ENCODE data around the gene ATN1.
"Not testable (repeated sequence)": the region's sequence is repeated elsewhere in the genome, so short reads cannot be mapped to it uniquely, and the experiment has no call there.

The ATN1 gene, protein sequence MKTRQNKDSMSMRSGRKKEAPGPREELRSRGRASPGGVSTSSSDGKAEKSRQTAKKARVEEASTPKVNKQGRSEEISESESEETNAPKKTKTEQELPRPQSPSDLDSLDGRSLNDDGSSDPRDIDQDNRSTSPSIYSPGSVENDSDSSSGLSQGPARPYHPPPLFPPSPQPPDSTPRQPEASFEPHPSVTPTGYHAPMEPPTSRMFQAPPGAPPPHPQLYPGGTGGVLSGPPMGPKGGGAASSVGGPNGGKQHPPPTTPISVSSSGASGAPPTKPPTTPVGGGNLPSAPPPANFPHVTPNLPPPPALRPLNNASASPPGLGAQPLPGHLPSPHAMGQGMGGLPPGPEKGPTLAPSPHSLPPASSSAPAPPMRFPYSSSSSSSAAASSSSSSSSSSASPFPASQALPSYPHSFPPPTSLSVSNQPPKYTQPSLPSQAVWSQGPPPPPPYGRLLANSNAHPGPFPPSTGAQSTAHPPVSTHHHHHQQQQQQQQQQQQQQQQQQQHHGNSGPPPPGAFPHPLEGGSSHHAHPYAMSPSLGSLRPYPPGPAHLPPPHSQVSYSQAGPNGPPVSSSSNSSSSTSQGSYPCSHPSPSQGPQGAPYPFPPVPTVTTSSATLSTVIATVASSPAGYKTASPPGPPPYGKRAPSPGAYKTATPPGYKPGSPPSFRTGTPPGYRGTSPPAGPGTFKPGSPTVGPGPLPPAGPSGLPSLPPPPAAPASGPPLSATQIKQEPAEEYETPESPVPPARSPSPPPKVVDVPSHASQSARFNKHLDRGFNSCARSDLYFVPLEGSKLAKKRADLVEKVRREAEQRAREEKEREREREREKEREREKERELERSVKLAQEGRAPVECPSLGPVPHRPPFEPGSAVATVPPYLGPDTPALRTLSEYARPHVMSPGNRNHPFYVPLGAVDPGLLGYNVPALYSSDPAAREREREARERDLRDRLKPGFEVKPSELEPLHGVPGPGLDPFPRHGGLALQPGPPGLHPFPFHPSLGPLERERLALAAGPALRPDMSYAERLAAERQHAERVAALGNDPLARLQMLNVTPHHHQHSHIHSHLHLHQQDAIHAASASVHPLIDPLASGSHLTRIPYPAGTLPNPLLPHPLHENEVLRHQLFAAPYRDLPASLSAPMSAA (N-terminal part only)

DNA sequence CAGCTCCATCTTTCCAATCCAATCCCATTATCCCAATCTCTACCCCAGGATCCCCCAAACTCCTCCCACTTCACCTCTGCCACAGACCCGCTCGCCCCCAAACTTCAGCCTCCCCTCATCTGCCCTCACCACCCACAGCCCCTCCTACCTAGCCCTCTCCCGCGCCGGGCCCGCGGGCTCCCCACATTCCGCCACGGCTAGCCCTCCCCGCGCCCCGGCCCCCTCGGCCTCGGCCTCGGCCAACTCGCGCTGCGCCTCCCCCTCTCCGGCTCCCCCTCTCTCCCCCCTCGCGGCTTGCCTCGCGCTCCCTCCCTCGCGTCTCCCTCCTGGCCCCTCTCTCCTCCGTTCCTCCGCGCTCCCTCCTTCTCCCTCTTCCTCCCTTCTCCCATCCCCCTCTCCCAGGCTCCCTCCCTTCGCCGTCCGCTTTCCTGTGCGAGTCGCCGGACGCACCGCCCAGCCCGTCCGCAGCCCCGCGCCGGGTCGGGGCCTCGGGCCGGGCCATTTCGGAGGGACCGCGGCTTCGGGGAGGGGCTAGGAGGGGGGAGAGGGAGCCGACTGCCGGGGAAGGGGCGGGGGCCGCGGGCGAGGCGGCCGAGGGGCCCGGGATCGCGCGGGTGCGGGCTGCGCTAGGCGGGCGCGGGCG lies at the start of gene ATN1:
TSS of gene ATN1 (plus strand) at position 581 of the 643 bp plus-strand sequence. CDS start 6,043 bp downstream, outside the sequence.
- DNase-seq (ENCODE audit: low read depth in 2 of 2), result no peak

DNA sequence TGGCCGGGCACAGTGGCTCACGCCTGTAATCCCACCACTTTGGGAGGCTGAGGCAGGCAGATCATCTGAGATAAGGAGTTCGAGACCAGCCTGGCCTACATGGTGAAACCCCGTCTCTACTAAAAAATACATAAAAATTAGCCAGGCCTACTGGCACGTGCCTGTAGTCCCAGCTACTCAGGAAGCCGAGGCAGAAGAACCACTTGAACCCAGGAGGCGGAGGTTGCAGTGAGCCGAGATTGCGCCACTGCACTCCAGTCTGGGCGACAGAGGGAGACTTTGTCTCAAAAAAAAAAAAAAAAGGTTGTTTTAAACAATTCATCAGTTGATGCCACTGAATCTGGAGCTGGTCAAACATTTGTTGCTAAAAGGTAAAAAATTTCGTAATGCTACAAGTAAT lies 47.9 kb upstream of the ATN1 start:
- not testable (repeated sequence) for DNase-seq (ENCODE audit: low read depth in 2 of 2)

DNA sequence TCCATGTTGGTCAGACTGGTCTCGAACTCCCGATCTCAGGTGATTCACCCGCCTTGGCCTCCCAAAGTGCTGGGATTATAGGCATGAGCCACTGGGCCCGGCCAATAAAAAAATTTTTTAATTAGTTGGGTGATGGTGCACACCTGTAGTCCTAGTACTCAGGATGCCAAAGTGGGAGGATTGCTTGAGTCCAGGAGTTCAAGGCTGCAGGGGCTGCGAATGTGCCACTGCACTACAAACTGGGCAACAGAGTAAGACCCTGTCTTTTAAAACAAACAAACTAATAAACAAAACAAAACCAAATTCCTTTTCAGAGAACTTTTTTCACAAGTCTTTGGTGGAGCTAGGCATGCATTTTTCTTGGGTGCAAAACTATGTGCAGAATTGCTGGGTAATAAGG lies 44.5 kb upstream of the ATN1 start:
- DNase-seq (ENCODE audit: low read depth in 2 of 2), result no peak

GRCh38 chr12:6883683-6884082 lies 44.1 kb upstream of the ATN1 start:
- DNase-seq (ENCODE audit: low read depth in 2 of 2), result no peak

- DNase-seq (ENCODE audit: low read depth in 2 of 2), result no peak
Measured at GRCh38 chr12:6884539-6884938, 43.2 kb upstream of the ATN1 start.

DNA sequence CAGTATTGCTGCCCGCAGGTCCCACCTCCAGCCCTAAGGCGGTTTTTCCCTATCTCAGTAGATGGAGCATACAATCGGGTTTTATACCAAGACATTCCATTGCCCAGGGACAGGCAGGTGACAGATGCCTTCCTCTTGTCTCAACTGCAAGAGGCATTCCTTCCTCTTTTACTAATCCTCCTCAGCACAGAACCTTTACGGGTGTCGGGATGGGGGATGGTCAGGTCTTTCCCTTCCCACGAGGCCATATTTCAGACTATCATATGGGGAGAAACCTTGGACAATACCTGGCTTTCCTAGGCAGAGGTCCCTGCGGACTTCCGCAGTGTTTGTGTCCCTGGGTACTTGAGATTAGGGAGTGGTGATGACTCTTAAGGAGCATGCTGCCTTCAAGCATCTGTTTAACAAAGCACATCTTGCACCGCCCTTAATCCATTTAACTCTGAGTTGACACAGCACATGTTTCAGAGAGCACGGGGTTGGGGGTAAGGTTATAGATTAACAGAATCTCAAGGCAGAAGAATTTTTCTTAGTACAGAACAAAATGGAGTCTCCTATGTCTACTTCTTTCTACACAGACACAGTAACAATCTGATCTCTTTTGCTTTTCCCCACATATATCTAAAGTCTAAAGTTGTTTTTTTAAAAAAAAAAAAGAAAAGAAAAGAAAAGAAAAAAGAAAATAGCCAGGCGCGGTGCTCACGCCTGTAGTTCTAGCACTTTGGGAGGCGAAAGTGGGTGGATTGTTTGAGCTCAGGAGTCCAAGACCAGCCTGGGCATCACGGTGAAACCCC lies 41.4 kb upstream of the ATN1 start:
- not testable (repeated sequence) for DNase-seq (ENCODE audit: low read depth in 2 of 2)

- no peak for DNase-seq (ENCODE audit: low read depth in 2 of 2)
Measured at GRCh38 chr12:6887460-6887859, 40.3 kb upstream of the ATN1 start.

- DNase-seq (ENCODE audit: low read depth in 2 of 2), result no peak
Measured at GRCh38 chr12:6888360-6888759, 39.4 kb upstream of the ATN1 start.

GRCh38 chr12:6888794-6889193 lies 39.0 kb upstream of the ATN1 start:
- not testable (repeated sequence) for DNase-seq (ENCODE audit: low read depth in 2 of 2)

GRCh38 chr12:6889775-6890573 lies 37.8 kb upstream of the ATN1 start:
- DNase-seq (ENCODE audit: low read depth in 2 of 2), result not testable (repeated sequence)

GRCh38 chr12:6890789-6891645 lies 36.7 kb upstream of the ATN1 start:
- peak; percentile 97 to 98 for DNase-seq (ENCODE audit: low read depth in 2 of 2)

DNA sequence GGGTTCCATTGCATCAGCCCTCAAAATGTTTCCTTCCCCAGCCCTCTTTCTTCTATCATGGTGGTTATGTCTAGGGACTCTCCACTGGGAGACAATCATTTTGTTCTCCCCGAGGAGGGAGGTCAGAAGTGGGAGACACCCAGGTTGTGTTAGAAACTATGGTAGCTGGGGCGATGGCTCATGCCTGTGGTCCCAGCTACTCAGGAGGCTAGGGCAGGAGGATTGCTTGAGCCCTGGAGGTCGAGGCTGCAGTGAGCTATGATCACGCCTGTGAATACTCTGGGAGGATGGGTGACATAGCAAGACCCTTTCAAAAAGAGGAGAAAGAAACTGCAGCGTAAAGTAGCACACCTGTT lies 36.1 kb upstream of the ATN1 start:
- no peak for DNase-seq (ENCODE audit: low read depth in 2 of 2)

GRCh38 chr12:6892683-6893082 lies 35.1 kb upstream of the ATN1 start:
- not testable (repeated sequence) for DNase-seq (ENCODE audit: low read depth in 2 of 2)

- no peak for DNase-seq (ENCODE audit: low read depth in 2 of 2)
Measured at GRCh38 chr12:6894321-6894720, 33.4 kb upstream of the ATN1 start.

- DNase-seq (ENCODE audit: low read depth in 2 of 2), result no peak
Measured at GRCh38 chr12:6896846-6897435, 30.8 kb upstream of the ATN1 start.

GRCh38 chr12:6899427-6899826 lies 28.3 kb upstream of the ATN1 start:
- no peak for DNase-seq (ENCODE audit: low read depth in 2 of 2)

DNA sequence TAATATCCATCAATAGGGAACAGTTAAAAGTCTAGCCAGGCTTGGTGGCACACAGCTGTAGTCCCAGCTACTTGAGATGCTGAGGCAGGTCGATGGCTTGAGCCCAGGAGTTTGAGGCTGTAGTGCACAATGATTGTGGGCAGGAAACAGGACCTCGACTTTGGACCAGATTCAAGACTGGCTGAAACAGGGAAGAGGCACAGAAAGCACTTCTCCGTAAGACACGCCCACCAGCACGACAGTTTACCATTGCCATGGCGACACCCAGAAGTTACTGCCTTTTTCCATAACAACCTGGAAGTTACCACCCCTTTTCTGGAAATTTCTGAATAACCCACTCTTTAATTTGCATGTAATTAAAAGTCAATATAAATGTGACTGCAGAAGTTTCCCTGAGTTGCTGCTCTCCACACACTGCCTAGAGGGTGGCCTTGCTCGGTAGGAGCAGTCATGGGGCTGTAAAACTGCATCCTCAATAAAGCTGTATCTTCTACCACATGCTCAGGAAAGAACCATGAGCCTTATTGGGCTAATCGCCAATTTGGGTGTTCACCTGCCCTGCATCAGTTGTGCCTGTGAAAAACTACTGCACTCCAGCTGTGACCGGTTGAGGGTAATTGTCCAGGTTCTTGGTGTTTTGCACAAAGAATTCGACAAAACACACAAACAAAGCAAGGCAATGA lies 27.8 kb upstream of the ATN1 start:
- DNase-seq (ENCODE audit: low read depth in 2 of 2), result no peak

GRCh38 chr12:6902448-6902847 lies 25.3 kb upstream of the ATN1 start:
- no peak for DNase-seq (ENCODE audit: low read depth in 2 of 2)
